ENCODE data around the gene MICU1.
"Not testable (repeated sequence)": the region's sequence is repeated elsewhere in the genome, so short reads cannot be mapped to it uniquely, and the experiment has no call there.

DNA sequence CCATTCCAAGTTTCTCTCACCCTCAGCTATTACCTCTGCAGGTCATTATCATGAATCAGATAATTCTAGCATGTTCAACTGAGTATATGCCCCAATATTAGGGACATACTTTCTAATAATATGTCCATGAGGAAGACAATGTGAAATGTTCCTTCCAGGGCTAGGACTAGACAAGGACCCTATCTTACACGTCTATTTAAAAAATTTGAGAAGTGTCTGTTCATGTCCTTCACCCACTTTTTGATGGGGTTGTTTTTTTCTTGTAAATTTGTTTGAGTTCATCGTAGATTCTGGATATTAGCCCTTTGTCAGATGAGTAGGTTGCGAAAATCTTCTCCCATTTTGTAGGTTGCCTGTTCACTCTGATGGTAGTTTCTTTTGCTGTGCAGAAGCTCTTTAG is 21.1 kb upstream of the MICU1 start:
- TF ChIP-seq SP1 (IDR thresholded peaks at IDR 0.05; ENCODE audit: low read depth, low read length); POLR2A (IDR thresholded peaks at IDR 0.05; ENCODE audit: low read depth, low read length); RBBP5 (conservative IDR thresholded peaks at IDR 0.05); BACH1 (IDR thresholded peaks at IDR 0.05; ENCODE audit: borderline replicate concordance); CHD4 (IDR thresholded peaks at IDR 0.05); EZH2 (IDR thresholded peaks at IDR 0.05; ENCODE audit: borderline replicate concordance, control insufficient read depth, low read depth, low read length); RAD21 (IDR thresholded peaks at IDR 0.05; ENCODE audit: insufficient read depth, low read depth, low read length); CEBPB (IDR thresholded peaks at IDR 0.05; ENCODE audit: borderline replicate concordance in 1 of 2, low read depth in 2 of 2, low read length in 2 of 2); RFX5 (IDR thresholded peaks at IDR 0.05; ENCODE audit: low read depth, low read length): not testable (repeated sequence)
- TF ChIP-seq, protein P1, sequence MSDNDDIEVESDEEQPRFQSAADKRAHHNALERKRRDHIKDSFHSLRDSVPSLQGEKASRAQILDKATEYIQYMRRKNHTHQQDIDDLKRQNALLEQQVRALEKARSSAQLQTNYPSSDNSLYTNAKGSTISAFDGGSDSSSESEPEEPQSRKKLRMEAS (IDR thresholded peaks at IDR 0.05; ENCODE audit: low read depth, low read length) = not testable (repeated sequence)
- TF ChIP-seq, protein P2, sequence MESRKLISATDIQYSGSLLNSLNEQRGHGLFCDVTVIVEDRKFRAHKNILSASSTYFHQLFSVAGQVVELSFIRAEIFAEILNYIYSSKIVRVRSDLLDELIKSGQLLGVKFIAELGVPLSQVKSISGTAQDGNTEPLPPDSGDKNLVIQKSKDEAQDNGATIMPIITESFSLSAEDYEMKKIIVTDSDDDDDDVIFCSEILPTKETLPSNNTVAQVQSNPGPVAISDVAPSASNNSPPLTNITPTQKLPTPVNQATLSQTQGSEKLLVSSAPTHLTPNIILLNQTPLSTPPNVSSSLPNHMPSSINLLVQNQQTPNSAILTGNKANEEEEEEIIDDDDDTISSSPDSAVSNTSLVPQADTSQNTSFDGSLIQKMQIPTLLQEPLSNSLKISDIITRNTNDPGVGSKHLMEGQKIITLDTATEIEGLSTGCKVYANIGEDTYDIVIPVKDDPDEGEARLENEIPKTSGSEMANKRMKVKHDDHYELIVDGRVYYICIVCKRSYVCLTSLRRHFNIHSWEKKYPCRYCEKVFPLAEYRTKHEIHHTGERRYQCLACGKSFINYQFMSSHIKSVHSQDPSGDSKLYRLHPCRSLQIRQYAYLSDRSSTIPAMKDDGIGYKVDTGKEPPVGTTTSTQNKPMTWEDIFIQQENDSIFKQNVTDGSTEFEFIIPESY (IDR thresholded peaks at IDR 0.05) = not testable (repeated sequence)
- TF ChIP-seq, protein P3, sequence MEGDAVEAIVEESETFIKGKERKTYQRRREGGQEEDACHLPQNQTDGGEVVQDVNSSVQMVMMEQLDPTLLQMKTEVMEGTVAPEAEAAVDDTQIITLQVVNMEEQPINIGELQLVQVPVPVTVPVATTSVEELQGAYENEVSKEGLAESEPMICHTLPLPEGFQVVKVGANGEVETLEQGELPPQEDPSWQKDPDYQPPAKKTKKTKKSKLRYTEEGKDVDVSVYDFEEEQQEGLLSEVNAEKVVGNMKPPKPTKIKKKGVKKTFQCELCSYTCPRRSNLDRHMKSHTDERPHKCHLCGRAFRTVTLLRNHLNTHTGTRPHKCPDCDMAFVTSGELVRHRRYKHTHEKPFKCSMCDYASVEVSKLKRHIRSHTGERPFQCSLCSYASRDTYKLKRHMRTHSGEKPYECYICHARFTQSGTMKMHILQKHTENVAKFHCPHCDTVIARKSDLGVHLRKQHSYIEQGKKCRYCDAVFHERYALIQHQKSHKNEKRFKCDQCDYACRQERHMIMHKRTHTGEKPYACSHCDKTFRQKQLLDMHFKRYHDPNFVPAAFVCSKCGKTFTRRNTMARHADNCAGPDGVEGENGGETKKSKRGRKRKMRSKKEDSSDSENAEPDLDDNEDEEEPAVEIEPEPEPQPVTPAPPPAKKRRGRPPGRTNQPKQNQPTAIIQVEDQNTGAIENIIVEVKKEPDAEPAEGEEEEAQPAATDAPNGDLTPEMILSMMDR (IDR thresholded peaks at IDR 0.05 in 2 of 3, conservative IDR thresholded peaks at IDR 0.05 in 1 of 3; ENCODE audit: control insufficient read depth in 2 of 3, extremely low read depth in 1 of 3, insufficient read depth in 1 of 3, low read depth in 3 of 3, low read length in 3 of 3) = not testable (repeated sequence)

Measured in GM12878 (cell line).